22Rv1 (cell line): ENCODE results near the gene MEIKIN.

Source experiments
- CTCF ChIP-seq: fragments of 450-650 bp; IDR thresholded peaks from 2 replicates; pipeline ENCODE4 v1.5.1; 2017; ENCODE audit warnings: mild to moderate bottlenecking
- ZFX ChIP-seq: fragments of 450-650 bp; IDR thresholded peaks from 2 replicates; pipeline ENCODE4 v1.6.1; 2017; ENCODE audit warnings: antibody characterized with exemption, borderline replicate concordance

- no peak for TF ChIP-seq CTCF
- no peak for TF ChIP-seq ZFX
These were observed 37.8 kb upstream of the MEIKIN start for GRCh38 chr5:131983244-131983771.
